ENCODE results near the gene PLPP4. TPM values are rescaled to one million over a fixed set of nuclear protein-coding genes. Genes with fewer than 3 reads are reported as not detected.
A peak's percentile ranks its signal among the peaks of the same experiment; 100 is the strongest.

Gene PLPP4
- total and polyA plus RNA-seq, 10 of the 15 experiments (the other 5 are each of a cell fraction or from before 2014, with no cell fraction given), result 0.08 to 3.1 (median 0.26) TPM; not detected in 3

DNA sequence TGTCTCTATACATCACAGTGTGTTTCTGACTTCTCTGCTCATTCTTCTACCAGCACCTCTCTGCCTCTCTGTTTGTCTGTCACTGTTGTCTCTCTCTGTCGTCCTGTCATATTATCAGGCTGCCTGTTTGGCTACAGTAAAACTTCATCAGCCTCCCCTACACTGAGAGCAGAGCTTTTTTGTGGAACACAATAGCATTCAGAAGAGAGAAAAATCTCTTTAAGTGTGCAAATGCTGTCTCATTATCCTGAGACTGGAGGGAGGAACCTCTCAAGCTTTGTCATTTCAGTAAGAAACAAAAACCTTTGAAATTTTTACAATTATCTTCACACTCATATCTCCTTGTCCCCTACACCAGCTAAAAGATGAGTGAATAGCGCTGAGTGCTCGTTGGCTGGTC is 148.4 kb downstream of the PLPP4 start (continued):
- TF ChIP-seq SKIL (IDR thresholded peaks at IDR 0.05; ENCODE audit: low read depth, poor library complexity, severe bottlenecking) (no peak), ETV6 (conservative IDR thresholded peaks at IDR 0.05 in 1 of 2, IDR thresholded peaks at IDR 0.05 in 1 of 2; ENCODE audit: borderline replicate concordance in 1 of 2, low read depth in 1 of 2) (no peak), SREBF1 (IDR thresholded peaks at IDR 0.05; ENCODE audit: low read length) (no peak), ESRRA (IDR thresholded peaks at IDR 0.05; ENCODE audit: low read length) (no peak)

DNA sequence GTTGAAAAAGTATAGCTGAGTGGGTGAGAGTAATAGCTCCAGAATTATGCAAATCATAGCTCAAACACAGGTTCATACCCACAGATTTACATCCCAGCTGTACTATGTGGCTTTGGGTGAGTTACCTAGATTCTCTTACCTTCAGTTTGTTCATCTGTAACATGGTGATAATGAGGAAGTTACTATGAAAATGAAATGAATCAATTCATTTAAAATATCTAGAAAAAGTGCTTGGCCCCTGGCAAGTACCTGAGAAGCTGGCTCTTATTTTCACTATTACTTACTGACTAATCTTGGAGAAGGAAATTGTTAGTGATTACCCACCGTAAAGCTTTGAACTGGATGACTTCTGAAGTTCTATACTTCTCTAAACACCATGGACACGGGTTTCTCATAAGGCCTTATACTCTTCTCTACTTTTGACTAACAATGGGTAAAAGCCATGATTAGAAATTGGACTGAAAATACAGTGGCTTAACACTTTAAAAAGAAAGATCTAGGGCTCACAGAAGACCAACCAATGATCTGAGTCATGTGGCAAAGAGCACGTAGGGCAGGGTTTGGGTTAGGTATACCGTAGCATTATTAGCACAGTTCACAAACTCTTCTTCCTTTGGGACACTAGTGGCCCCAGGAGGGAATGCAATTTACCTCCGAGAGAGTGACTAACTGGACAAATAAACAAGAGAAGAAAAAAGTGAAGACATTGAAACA is 149.2 kb downstream of the PLPP4 start:
- H3K79me2 ChIP-seq (ENCODE audit: control insufficient read depth, insufficient read depth, low read length), result no peaks in the 10 kb centered on the region
- BruUV-seq (replicated peaks), result no TSS peak
- peaks cover 27% of the 10 kb centered on the region for H3K4me1 ChIP-seq (ENCODE audit: control insufficient read depth, insufficient read depth, low read length)
- no peak overlapping the region for H3K27ac ChIP-seq (ENCODE audit: control insufficient read depth, insufficient read depth)
- in situ Hi-C loops (cut with MboI), result no loop called here
- WGBS (ENCODE audit: insufficient coverage, insufficient replicate concordance, low lambda C conversion rate, missing lambda C conversion rate), result under 1% methylated on average over 5 of the region's 5 CpGs
- peak; percentile 82 for ATAC-seq
- ChIA-PET POLR2A (no interaction called here), SMC1A (ENCODE audit: uncharacterized antibody, unreplicated experiment) (interaction anchor here (1.6 kb wide), 1 partner anchor 183 kb away, joined by 5 read pairs; no protein-coding TSS in a partner anchor), RAD21 (ENCODE audit: unreplicated experiment) (interaction anchor here (1.2 to 1.9 kb wide), 2 partner anchors 182 to 183 kb away, joined by 3 to 5 read pairs; no protein-coding TSS in a partner anchor), CTCF (interaction anchor here (0.8 to 1.3 kb wide), 5 partner anchors 9 to 179 kb away, joined by 3 to 4 read pairs (median 3); no protein-coding TSS in a partner anchor)
- no peak overlapping the region for H2AFZ ChIP-seq (ENCODE audit: control insufficient read depth, low read depth, low read length)
- peaks cover 18% of the 10 kb centered on the region; the same call in 2 of the 3 replicates for H3K9me3 ChIP-seq (replicated peaks; ENCODE audit: control insufficient read depth, insufficient read depth, low read length)
- H3K4me3 ChIP-seq, result no peak overlapping the region
- no peaks in the 10 kb centered on the region for H3K36me3 ChIP-seq (ENCODE audit: control insufficient read depth in 2 of 2, insufficient read depth in 2 of 2, low read length in 1 of 2)
- H3K27me3 ChIP-seq (replicated peaks in 1 of 2; ENCODE audit: control insufficient read depth in 2 of 2, insufficient read depth in 2 of 2, low read length in 1 of 2), result no peaks in the 10 kb centered on the region
- H3K9ac ChIP-seq (ENCODE audit: control insufficient read depth, insufficient read depth, low read length), result no peak overlapping the region
- peak; percentile 61 for FAIRE-seq
- peak; percentile 78 for DNase-seq (ENCODE audit: low read depth, low spot score)
- intact Hi-C loops (cut with micrococcal nuclease; ENCODE audit: unreplicated experiment), result loop anchor here (5.0 kb wide), 1 partner anchor 184 kb away; no protein-coding TSS in a partner anchor
- no peaks in the 10 kb centered on the region for H4K20me1 ChIP-seq (ENCODE audit: control insufficient read depth, insufficient read depth)
- no peak overlapping the region for H3K4me2 ChIP-seq (ENCODE audit: control insufficient read depth, insufficient read depth)
- TF ChIP-seq PRDM15 (CRISPR knock-in tag; IDR thresholded peaks at IDR 0.05) (no peak), ESRRA (IDR thresholded peaks at IDR 0.05; ENCODE audit: low read length) (no peak), NFYB (IDR thresholded peaks at IDR 0.05; ENCODE audit: insufficient read depth, low read depth, low read length) (no peak), CHD2 (IDR thresholded peaks at IDR 0.05; ENCODE audit: borderline replicate concordance, low read depth, low read length) (no peak), ZSCAN29 (IDR thresholded peaks at IDR 0.05) (no peak), SPI1 (IDR thresholded peaks at IDR 0.05; ENCODE audit: borderline replicate concordance, insufficient read depth, low read depth, low read length) (no peak), EZH2 (IDR thresholded peaks at IDR 0.05; ENCODE audit: borderline replicate concordance, control insufficient read depth, low read depth, low read length) (no peak), CBFB (IDR thresholded peaks at IDR 0.05; ENCODE audit: low read depth) (no peak), TCF7 (IDR thresholded peaks at IDR 0.05; ENCODE audit: borderline replicate concordance) (peak; percentile 61; the same call in 1 of the 2 replicates), RAD51 (IDR thresholded peaks at IDR 0.05) (peak; percentile 20; the same call in 1 of the 2 replicates), KLF5 (IDR thresholded peaks at IDR 0.05; ENCODE audit: partially characterized antibody) (no peak), NBN (IDR thresholded peaks at IDR 0.05) (no peak)

Measured in GM12878 (cell line).